PC-3 (cell line): ENCODE measurements around the gene ZNF236. TPM values are rescaled to one million over a fixed set of nuclear protein-coding genes. Genes with fewer than 3 reads are reported as not detected.

ENCODE experiments used
- ATAC-seq: fragments of 200-7000 bp; cut with Tn5 transposase; 2 replicates; pipeline ENCODE4 v1.9.1; 2020; ENCODE audit warnings: mild to moderate bottlenecking, moderate library complexity
- BruUV-seq: library from RNA; stranded (reverse); fragments of 400-500 nt; replicated peaks from 2 replicates; lab custom pipeline; 2021; lab: Mats Ljungman, UMichigan
- CTCF ChIA-PET: fragments of 300-600 bp; sonication (Branson Sonifier 250); formaldehyde crosslinking; loops from one replicate; lab custom pipeline; 2022; ENCODE audit warnings: antibody characterized with exemption; lab: Charles Lee
- POLR2A ChIA-PET: fragments of 300-600 bp; sonication (Branson Sonifier 250); formaldehyde crosslinking; loops from one replicate; lab custom pipeline; 2022; ENCODE audit warnings: antibody characterized with exemption; ENCODE audit not compliant: unreplicated experiment; lab: Charles Lee
- DNase-seq: peaks from one replicate; pipeline ENCODE4 v3.0.0-alpha.2; 2015
- H2AFZ ChIP-seq: fragments of 300-600 bp; sonication (generic); 2 replicates; pipeline ENCODE4 v1.6.0; 2016; ENCODE audit warnings: antibody characterized with exemption, low read length
- H3F3A ChIP-seq: fragments of 300-600 bp; sonication (generic); one replicate; pipeline ENCODE4 v1.6.0; 2017; ENCODE audit warnings: antibody characterized with exemption, low read length, control low read depth, mild to moderate bottlenecking; ENCODE audit not compliant: unreplicated experiment
- H3K27ac ChIP-seq: fragments of 300-600 bp; sonication (generic); 2 replicates; pipeline ENCODE4 v1.5.1; 2016; ENCODE audit warnings: mild to moderate bottlenecking, low read length
- H3K27me3 ChIP-seq: fragments of 300-600 bp; sonication (generic); 2 replicates; pipeline ENCODE4 v1.6.1; 2016; ENCODE audit warnings: low read length, mixed read lengths
- H3K36me3 ChIP-seq: fragments of 300-600 bp; sonication (generic); 2 replicates; pipeline ENCODE4 v1.6.1; 2016; ENCODE audit warnings: low read depth, mixed run types, low read length, mixed read lengths
- H3K4me1 ChIP-seq: fragments of 300-600 bp; sonication (generic); 2 replicates; pipeline ENCODE4 v1.5.1; 2016; ENCODE audit warnings: low read length; ENCODE audit not compliant: insufficient read depth
- H3K4me2 ChIP-seq: fragments of 300-600 bp; sonication (generic); 2 replicates; pipeline ENCODE4 v1.6.0; 2016; ENCODE audit warnings: low read length
- H3K4me3 ChIP-seq: fragments of 300-600 bp; sonication (generic); 2 replicates; pipeline ENCODE4 v1.5.1; 2016; ENCODE audit warnings: mild to moderate bottlenecking, low read length, mixed read lengths
- H3K79me2 ChIP-seq: fragments of 300-600 bp; sonication (generic); 2 replicates; pipeline ENCODE4 v1.6.1; 2017; ENCODE audit warnings: low read length, mixed read lengths
- H3K9ac ChIP-seq: fragments of 300-600 bp; sonication (generic); 2 replicates; pipeline ENCODE4 v1.6.0; 2016; ENCODE audit warnings: mild to moderate bottlenecking, low read length
- H3K9me2 ChIP-seq: fragments of 300-600 bp; sonication (generic); replicated peaks from 2 replicates; pipeline ENCODE4 v1.6.1; 2016; ENCODE audit warnings: mixed run types, low read length, mixed read lengths
- H3K9me3 ChIP-seq: fragments of 300-600 bp; sonication (generic); 2 replicates; pipeline ENCODE4 v1.6.1; 2016; ENCODE audit warnings: low read length, mixed read lengths
- H4K20me1 ChIP-seq: fragments of 300-600 bp; sonication (generic); 2 replicates; pipeline ENCODE4 v1.6.1; 2016; ENCODE audit warnings: low read length, mixed read lengths
- EZH2 ChIP-seq: fragments of 300-600 bp; sonication (generic); IDR thresholded peaks from one replicate; pipeline ENCODE4 v1.6.1; 2017; ENCODE audit warnings: antibody characterized with exemption, mild to moderate bottlenecking, low read length; ENCODE audit not compliant: unreplicated experiment
- EZH2phosphoT487 ChIP-seq: fragments of 300-600 bp; sonication (generic); IDR thresholded peaks from 2 replicates; pipeline ENCODE4 v1.6.1; 2018; ENCODE audit warnings: mild to moderate bottlenecking, antibody characterized with exemption, low read length, borderline replicate concordance
- intact Hi-C: fragments of 100-400 bp; cut with micrococcal nuclease; formaldehyde crosslinking; loops from 2 replicates; pipeline ENCODE4 v1.9.0; 2023
- total RNA-seq: library from RNA; depleted of rRNA; stranded (reverse); fragments of >200 nt; gene quantifications from 2 replicates; pipeline ENCODE4 v1.2.3, GENCODE V29; 2014
- TF ChIP-seq, protein P1 (sequence below): fragments of 300-600 bp; sonication (generic); conservative IDR thresholded peaks from 2 replicates; pipeline ENCODE4 v1.5.1; 2017; ENCODE audit warnings: antibody characterized with exemption, low read depth, mild to moderate bottlenecking, low read length

ZNF236 gene
- total RNA-seq, 1 experiment from 2014 or later, result 7.7 TPM

DNA sequence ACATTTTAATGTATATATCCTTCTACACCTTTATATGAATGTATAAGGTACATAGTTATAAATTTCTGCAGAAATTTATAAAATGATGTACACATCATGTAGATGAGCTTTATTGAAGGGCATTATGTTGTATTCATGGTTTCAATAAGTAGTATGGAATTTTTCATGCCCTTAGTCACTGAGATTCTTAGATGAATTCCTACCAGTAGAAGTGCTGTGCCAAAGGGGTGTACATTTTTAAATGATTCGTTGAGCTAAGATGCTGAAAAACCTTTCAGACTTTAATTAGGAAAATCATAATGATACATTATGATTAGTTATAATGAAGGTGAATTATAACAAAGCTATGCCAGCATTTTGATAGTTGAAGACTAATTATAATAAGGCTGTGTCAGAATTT, 115.2 kb downstream of the ZNF236 start:
- Histone ChIP-seq H3F3A (no peaks in the 10 kb centered on the region), H2AFZ (no peak overlapping the region), H3K9me3 (no peaks in the 10 kb centered on the region), H4K20me1 (no peaks in the 10 kb centered on the region), H3K4me1 (no peaks in the 10 kb centered on the region), H3K4me2 (no peak overlapping the region), H3K9me2 (no peaks in the 10 kb centered on the region), H3K27me3 (no peaks in the 10 kb centered on the region), H3K4me3 (no peak overlapping the region), H3K36me3 (no peaks in the 10 kb centered on the region; the same call in none of the 2 replicates), H3K9ac (no peak overlapping the region), H3K27ac (no peak overlapping the region), H3K79me2 (no peaks in the 10 kb centered on the region)
- no TSS peak for BruUV-seq
- TF ChIP-seq EZH2phosphoT487, result no peak
- TF ChIP-seq, protein P1, sequence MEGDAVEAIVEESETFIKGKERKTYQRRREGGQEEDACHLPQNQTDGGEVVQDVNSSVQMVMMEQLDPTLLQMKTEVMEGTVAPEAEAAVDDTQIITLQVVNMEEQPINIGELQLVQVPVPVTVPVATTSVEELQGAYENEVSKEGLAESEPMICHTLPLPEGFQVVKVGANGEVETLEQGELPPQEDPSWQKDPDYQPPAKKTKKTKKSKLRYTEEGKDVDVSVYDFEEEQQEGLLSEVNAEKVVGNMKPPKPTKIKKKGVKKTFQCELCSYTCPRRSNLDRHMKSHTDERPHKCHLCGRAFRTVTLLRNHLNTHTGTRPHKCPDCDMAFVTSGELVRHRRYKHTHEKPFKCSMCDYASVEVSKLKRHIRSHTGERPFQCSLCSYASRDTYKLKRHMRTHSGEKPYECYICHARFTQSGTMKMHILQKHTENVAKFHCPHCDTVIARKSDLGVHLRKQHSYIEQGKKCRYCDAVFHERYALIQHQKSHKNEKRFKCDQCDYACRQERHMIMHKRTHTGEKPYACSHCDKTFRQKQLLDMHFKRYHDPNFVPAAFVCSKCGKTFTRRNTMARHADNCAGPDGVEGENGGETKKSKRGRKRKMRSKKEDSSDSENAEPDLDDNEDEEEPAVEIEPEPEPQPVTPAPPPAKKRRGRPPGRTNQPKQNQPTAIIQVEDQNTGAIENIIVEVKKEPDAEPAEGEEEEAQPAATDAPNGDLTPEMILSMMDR, result no peak
- no peak for TF ChIP-seq EZH2
- ATAC-seq (no peak), DNase-seq (no peak)
- intact Hi-C loops, result no loop called here
- ChIA-PET CTCF (no interaction called here), POLR2A (no interaction called here)

DNA sequence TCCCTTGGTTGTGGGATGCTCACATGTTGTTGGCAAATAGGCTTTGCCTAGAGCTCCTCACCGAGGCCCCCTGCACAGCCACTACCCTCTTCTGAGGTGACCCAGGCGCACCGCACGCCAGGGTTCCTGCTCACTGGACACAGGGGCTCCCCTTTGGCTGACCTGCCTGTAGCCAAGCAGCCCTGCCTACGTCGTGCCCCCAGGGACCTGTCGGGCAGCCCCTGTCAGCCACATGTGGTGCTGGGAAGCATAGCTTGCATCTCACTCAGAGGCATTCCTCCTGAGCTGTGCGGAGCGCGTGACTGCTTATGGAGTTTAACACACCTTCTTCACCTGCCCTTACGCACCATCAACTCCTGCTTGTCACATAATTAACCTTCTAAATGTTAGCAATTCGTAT, 116.3 kb downstream of the ZNF236 start:
- Histone ChIP-seq H3K27me3 (no peaks in the 10 kb centered on the region), H3F3A (no peaks in the 10 kb centered on the region), H3K9me2 (no peaks in the 10 kb centered on the region), H2AFZ (no peak overlapping the region), H3K36me3 (peaks cover 3% of the 10 kb centered on the region), H3K79me2 (no peaks in the 10 kb centered on the region), H3K27ac (no peak overlapping the region), H3K9me3 (no peaks in the 10 kb centered on the region), H4K20me1 (no peaks in the 10 kb centered on the region), H3K9ac (no peak overlapping the region), H3K4me1 (no peaks in the 10 kb centered on the region), H3K4me3 (no peak overlapping the region), H3K4me2 (no peak overlapping the region)
- TF ChIP-seq, protein P1, result no peak
- TF ChIP-seq EZH2 (no peak), EZH2phosphoT487 (no peak)
- ChIA-PET CTCF (no interaction called here), POLR2A (no interaction called here)
- ATAC-seq (no peak), DNase-seq (no peak)
- intact Hi-C loops, result no loop called here
- no TSS peak for BruUV-seq

DNA sequence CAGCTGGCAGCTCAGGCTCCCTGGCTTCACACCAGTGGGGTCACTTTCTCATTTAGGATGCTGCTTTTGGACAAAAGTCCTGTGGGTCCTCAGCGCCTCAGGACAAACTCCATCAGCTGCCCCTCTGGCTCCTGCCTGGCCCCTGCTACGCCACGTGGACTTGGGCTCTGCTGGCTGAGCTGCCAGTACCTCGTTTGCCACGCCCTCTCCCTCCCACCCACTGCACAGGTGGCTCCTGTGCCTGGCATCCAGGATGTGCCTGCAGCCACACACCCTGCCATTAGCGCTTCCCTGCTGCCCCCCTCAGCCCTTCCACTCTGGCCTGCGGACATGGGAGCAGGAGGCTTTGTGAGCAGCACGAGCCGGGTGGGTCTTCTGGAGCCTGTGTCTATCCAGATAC, 118.9 kb downstream of the ZNF236 start:
- intact Hi-C loops, result no loop called here
- Histone ChIP-seq H3K4me1 (no peaks in the 10 kb centered on the region), H3K79me2 (no peaks in the 10 kb centered on the region), H3K4me2 (no peak overlapping the region), H3K27ac (no peak overlapping the region), H4K20me1 (no peaks in the 10 kb centered on the region), H3K9me2 (no peaks in the 10 kb centered on the region), H3K9me3 (no peaks in the 10 kb centered on the region), H3F3A (no peaks in the 10 kb centered on the region), H2AFZ (no peak overlapping the region), H3K4me3 (no peak overlapping the region), H3K9ac (no peak overlapping the region), H3K27me3 (no peaks in the 10 kb centered on the region), H3K36me3 (peaks cover 6% of the 10 kb centered on the region)
- ATAC-seq (no peak), DNase-seq (no peak)
- TF ChIP-seq, protein P1, result no peak
- no peak for TF ChIP-seq EZH2
- no peak for TF ChIP-seq EZH2phosphoT487
- CTCF ChIA-PET, result no interaction called here
- BruUV-seq, result no TSS peak
- POLR2A ChIA-PET, result no interaction called here
